KMS-11 (cell line): ENCODE results near the gene NGEF.

Experiments used
- H2AFZ ChIP-seq: fragments of 200-600 bp; sonication (generic); 2 replicates; pipeline ENCODE4 v1.6.1; 2016; ENCODE audit warnings: antibody characterized with exemption, mixed run types, low read depth
- H3K27ac ChIP-seq: fragments of 200-600 bp; sonication (generic); 2 replicates; pipeline ENCODE4 v1.6.1; 2016; ENCODE audit warnings: mild to moderate bottlenecking, mixed run types
- H3K27me3 ChIP-seq: fragments of 200-600 bp; sonication (generic); 2 replicates; pipeline ENCODE4 v1.6.1; 2017; ENCODE audit warnings: mild to moderate bottlenecking, low read depth, mixed run types, moderate library complexity; ENCODE audit not compliant: insufficient read depth
- H3K36me3 ChIP-seq: fragments of 200-600 bp; sonication (generic); 2 replicates; pipeline ENCODE4 v1.6.1; 2017; ENCODE audit warnings: mild to moderate bottlenecking, mixed run types; ENCODE audit not compliant: insufficient read depth
- H3K4me1 ChIP-seq: fragments of 200-600 bp; sonication (generic); 2 replicates; pipeline ENCODE4 v1.6.1; 2016; ENCODE audit warnings: mild to moderate bottlenecking, low read depth, mixed run types; ENCODE audit not compliant: poor library complexity, severe bottlenecking
- H3K4me2 ChIP-seq: fragments of 200-600 bp; sonication (generic); 2 replicates; pipeline ENCODE4 v1.7.0; 2016; ENCODE audit warnings: mild to moderate bottlenecking, mixed run types
- H3K4me3 ChIP-seq: fragments of 200-600 bp; sonication (generic); IDR thresholded peaks from 2 replicates; pipeline ENCODE4 v1.6.1; 2017; ENCODE audit warnings: low read depth, low read length, mixed read lengths; ENCODE audit not compliant: insufficient read depth
- H3K79me2 ChIP-seq: fragments of 200-600 bp; sonication (generic); 2 replicates; pipeline ENCODE4 v1.6.1; 2016; ENCODE audit warnings: low read depth, mixed run types; ENCODE audit not compliant: insufficient read depth
- H3K9ac ChIP-seq: fragments of 200-600 bp; sonication (generic); 2 replicates; pipeline ENCODE4 v1.6.1; 2016; ENCODE audit warnings: mild to moderate bottlenecking, mixed run types
- H4K20me1 ChIP-seq: fragments of 200-600 bp; sonication (generic); 2 replicates; pipeline ENCODE4 v1.6.1; 2016; ENCODE audit warnings: mild to moderate bottlenecking, mixed run types; ENCODE audit not compliant: insufficient read depth
- CTCF ChIP-seq: fragments of 200-600 bp; sonication (generic); conservative IDR thresholded peaks from 2 replicates; pipeline ENCODE4 v1.6.1; 2017; ENCODE audit warnings: low read depth, mild to moderate bottlenecking, antibody characterized with exemption, low read length, moderate library complexity, mixed read lengths

NGEF gene

GRCh38 chr2:232976176-232976575 is 36.9 kb downstream of the NGEF start:
- no peak overlapping the region for H3K4me2 ChIP-seq

GRCh38 chr2:232974396-232974795 is 38.7 kb downstream of the NGEF start:
- Histone ChIP-seq H3K27me3 (no peaks in the 10 kb centered on the region), H3K79me2 (no peaks in the 10 kb centered on the region), H3K4me3 (no peak overlapping the region), H3K27ac (no peak overlapping the region), H3K4me1 (no peaks in the 10 kb centered on the region), H3K9ac (no peak overlapping the region), H4K20me1 (no peaks in the 10 kb centered on the region), H3K4me2 (no peak overlapping the region), H3K36me3 (no peaks in the 10 kb centered on the region), H2AFZ (no peak overlapping the region)
- TF ChIP-seq CTCF: no peak

More at GRCh38 chr2:232976176-232976575, 36.9 kb downstream of the NGEF start:
- Histone ChIP-seq H3K79me2 (no peaks in the 10 kb centered on the region), H4K20me1 (no peaks in the 10 kb centered on the region), H3K36me3 (no peaks in the 10 kb centered on the region), H3K4me1 (no peaks in the 10 kb centered on the region), H3K27ac (no peak overlapping the region), H3K27me3 (no peaks in the 10 kb centered on the region), H3K9ac (no peak overlapping the region), H2AFZ (no peak overlapping the region), H3K4me3 (no peak overlapping the region)
- TF ChIP-seq CTCF: no peak

- H2AFZ ChIP-seq: no peak overlapping the region
- no peaks in the 10 kb centered on the region for H3K36me3 ChIP-seq
- H3K27me3 ChIP-seq: no peaks in the 10 kb centered on the region
- no peaks in the 10 kb centered on the region for H3K4me1 ChIP-seq
- no peak overlapping the region for H3K9ac ChIP-seq
- H3K27ac ChIP-seq: no peak overlapping the region
- H3K79me2 ChIP-seq: no peaks in the 10 kb centered on the region
- no peak for TF ChIP-seq CTCF
- H3K4me2 ChIP-seq: no peak overlapping the region
- no peak overlapping the region for H3K4me3 ChIP-seq
- H4K20me1 ChIP-seq: no peaks in the 10 kb centered on the region
Measured at GRCh38 chr2:232973796-232974195, 39.3 kb downstream of the NGEF start.

- H3K27me3 ChIP-seq: no peaks in the 10 kb centered on the region
- TF ChIP-seq CTCF: no peak
Measured at GRCh38 chr2:232973011-232973735, 39.9 kb downstream of the NGEF start.

More at GRCh38 chr2:232973011-232973735, 39.9 kb downstream of the NGEF start:
- Histone ChIP-seq H3K9ac (no peak overlapping the region), H3K4me1 (no peaks in the 10 kb centered on the region), H3K27ac (no peak overlapping the region), H3K4me3 (no peak overlapping the region), H3K36me3 (no peaks in the 10 kb centered on the region), H4K20me1 (no peaks in the 10 kb centered on the region), H2AFZ (no peak overlapping the region), H3K79me2 (no peaks in the 10 kb centered on the region), H3K4me2 (no peak overlapping the region)
